ENCODE results near the gene RNF149. TPM values are rescaled to one million over a fixed set of nuclear protein-coding genes. Genes with fewer than 3 reads are reported as not detected.
"Not testable (repeated sequence)": the region's sequence is repeated elsewhere in the genome, so short reads cannot be mapped to it uniquely, and the experiment has no call there.

RNF149 gene
- total RNA-seq, 4 donors from 2014 or later = 22.7 to 100 (median 54.6) TPM

DNA sequence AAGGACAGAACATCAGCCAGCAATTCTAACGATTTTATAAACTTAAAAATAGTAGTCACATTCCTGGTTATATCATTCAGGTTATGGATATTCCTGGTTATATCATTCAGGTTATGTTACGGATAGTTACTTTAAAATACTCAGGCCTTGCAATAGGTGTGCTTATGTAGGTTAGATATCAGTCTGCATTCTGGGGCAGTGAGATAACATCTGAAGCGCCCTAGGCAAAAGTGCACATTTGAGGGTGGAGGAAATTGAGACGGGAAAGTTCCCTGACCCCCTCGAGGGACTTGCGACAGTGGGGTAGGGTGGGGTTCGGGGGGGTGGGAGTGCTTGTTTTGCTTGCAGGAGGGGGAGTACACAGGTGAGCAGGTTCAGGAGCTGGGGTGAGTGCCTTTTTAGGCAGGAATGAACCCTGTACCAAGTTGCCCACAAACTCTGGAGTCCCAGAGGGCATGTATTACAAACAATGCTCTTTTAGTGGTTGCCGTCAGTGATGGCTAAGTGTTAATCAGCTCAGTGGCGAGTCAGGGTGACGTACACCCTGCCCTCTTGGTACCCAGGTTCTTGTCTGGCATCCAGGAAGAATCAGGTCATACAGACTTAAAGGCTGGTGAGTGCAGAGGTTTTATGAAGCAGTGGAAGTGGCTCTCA is 47.0 kb upstream of the RNF149 start:
- H3K36me3 ChIP-seq = no peaks in the 10 kb centered on the region
- intact Hi-C loops (cut with DNase I; ENCODE audit: low total_unique reads) (no loop called here), in situ Hi-C loops (cut with MboI; ENCODE audit: low pct_ligation_motif_present in 1 of 4, low pct_unique_long_range_greater_than_20kb in 1 of 4, low sequenced_read_pairs in 3 of 4) (no loop called here)
- H3K4me3 ChIP-seq = no peak overlapping the region
- DNase-seq = no peak
- H3K27me3 ChIP-seq = no peaks in the 10 kb centered on the region
- no peaks in the 10 kb centered on the region for H3K9me3 ChIP-seq
- no peaks in the 10 kb centered on the region for H3K4me1 ChIP-seq
- no peak overlapping the region for H3K27ac ChIP-seq
- TF ChIP-seq POLR2AphosphoS5 (IDR thresholded peaks at IDR 0.05) (no peak), POLR2A (IDR thresholded peaks at IDR 0.05) (no peak), EP300 (IDR thresholded peaks at IDR 0.05; ENCODE audit: low read depth) (no peak)
- TF ChIP-seq, protein P1, sequence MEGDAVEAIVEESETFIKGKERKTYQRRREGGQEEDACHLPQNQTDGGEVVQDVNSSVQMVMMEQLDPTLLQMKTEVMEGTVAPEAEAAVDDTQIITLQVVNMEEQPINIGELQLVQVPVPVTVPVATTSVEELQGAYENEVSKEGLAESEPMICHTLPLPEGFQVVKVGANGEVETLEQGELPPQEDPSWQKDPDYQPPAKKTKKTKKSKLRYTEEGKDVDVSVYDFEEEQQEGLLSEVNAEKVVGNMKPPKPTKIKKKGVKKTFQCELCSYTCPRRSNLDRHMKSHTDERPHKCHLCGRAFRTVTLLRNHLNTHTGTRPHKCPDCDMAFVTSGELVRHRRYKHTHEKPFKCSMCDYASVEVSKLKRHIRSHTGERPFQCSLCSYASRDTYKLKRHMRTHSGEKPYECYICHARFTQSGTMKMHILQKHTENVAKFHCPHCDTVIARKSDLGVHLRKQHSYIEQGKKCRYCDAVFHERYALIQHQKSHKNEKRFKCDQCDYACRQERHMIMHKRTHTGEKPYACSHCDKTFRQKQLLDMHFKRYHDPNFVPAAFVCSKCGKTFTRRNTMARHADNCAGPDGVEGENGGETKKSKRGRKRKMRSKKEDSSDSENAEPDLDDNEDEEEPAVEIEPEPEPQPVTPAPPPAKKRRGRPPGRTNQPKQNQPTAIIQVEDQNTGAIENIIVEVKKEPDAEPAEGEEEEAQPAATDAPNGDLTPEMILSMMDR (IDR thresholded peaks at IDR 0.05) = no peak
- WGBS, 2 donors (ENCODE audit: low coverage in 1 of 2) = 76 to 87% methylated on average over 2 to 10 of the region's 10 CpGs

DNA sequence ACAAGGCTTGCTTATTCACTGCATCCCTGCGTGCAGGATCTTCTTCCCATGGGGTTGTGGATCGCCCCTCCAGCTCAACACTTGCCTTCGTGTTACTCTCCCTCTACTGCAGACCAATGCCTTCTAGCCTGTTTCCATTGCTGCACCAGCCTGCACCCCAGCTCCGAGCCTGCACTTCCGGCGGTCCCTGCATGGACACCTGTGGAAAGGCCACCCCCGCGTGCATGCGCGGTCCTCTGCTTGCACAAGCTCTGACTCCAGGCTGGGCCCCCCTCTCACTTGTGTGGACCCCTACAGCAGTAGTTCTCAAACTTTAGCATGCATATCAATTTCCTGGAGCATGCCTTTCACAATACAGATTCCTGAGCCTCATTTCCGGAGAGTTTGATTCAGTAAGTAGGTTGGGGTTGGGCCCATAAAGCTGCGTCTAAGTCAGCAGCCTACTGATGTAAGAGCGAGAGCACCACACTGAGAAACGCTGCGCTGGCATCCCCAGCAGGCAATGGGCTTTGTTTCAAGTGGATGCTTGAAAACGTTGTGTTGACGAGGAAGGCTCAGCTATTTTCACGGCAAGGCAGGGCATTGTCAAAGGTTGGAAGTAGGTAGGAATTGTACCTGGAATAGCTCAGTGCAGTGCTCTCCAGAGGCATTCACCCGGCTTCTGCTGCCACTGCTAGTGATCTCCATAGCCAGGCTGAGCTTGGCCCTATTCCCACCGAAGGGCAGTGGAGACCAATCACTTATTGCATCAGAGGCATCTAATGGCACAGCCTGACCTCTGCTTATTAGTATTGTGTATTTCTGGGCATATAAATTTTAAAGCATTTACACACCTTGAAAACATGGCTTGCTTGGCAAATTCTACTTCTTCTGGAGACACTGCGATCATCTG is 46.2 kb upstream of the RNF149 start:
- in situ Hi-C loops (cut with MboI; ENCODE audit: low pct_ligation_motif_present in 1 of 4, low pct_unique_long_range_greater_than_20kb in 1 of 4, low sequenced_read_pairs in 3 of 4) (no loop called here), intact Hi-C loops (cut with DNase I; ENCODE audit: low total_unique reads) (no loop called here)
- DNase-seq = no peak
- no peaks in the 10 kb centered on the region for H3K9me3 ChIP-seq
- no peak overlapping the region for H3K4me3 ChIP-seq
- 92 to 93% methylated on average over 10 to 21 of the region's 21 CpGs for WGBS, 2 donors (ENCODE audit: low coverage in 1 of 2)
- no peaks in the 10 kb centered on the region for H3K36me3 ChIP-seq
- no peaks in the 10 kb centered on the region for H3K4me1 ChIP-seq
- no peaks in the 10 kb centered on the region for H3K27me3 ChIP-seq
- H3K27ac ChIP-seq = no peak overlapping the region
- TF ChIP-seq EP300 (IDR thresholded peaks at IDR 0.05; ENCODE audit: low read depth) (no peak), POLR2AphosphoS5 (IDR thresholded peaks at IDR 0.05) (no peak), POLR2A (IDR thresholded peaks at IDR 0.05) (no peak)
- TF ChIP-seq, protein P1 (IDR thresholded peaks at IDR 0.05) = no peak

DNA sequence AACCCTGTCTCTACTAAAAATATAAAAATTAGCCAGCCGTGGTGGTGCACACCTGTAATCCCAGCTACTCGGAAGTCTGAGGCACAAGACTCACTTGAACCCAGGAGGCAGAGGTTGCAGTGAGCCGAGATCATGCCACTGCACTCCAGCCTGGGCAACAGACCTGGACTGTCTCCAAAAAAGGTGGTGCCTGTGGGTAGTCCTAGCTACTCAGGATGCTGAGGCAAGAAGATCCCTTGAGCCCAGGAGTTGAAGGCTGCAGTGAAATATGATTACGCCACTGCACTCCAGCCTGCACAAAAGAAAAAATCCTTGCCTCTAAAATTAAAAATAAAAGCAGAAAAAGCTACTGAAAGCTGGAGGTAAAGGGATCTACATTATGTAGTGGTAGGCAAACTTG is 44.1 kb upstream of the RNF149 start:
- in situ Hi-C loops (cut with MboI; ENCODE audit: low pct_ligation_motif_present in 1 of 4, low pct_unique_long_range_greater_than_20kb in 1 of 4, low sequenced_read_pairs in 3 of 4); H3K27me3 ChIP-seq; intact Hi-C loops (cut with DNase I; ENCODE audit: low total_unique reads); H3K36me3 ChIP-seq; H3K4me1 ChIP-seq; H3K4me3 ChIP-seq; H3K27ac ChIP-seq; DNase-seq; H3K9me3 ChIP-seq: not testable (repeated sequence)
- WGBS, 2 donors (ENCODE audit: low coverage in 1 of 2) = 88 to 98% methylated on average over 1 to 4 of the region's 4 CpGs

DNA sequence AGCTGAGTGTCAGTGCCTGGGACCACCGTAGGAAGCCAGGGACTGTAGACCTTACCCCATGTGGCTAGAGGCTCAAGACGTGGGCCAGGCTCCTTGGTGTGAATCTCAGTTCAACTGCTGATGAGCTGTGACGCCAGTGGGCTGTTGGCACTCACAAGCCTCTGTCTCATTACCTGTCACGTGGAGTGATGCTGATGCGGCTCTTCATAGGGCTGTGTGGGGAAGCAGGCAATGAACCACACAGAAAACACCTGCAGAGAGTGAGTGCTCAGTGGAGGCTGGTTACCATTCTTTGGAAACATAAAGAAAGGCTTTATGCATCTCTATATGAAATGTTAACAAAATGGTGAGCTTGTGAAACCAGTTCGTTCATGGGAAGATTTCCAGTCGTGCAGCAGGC is 42.7 kb upstream of the RNF149 start:
- WGBS, 2 donors (ENCODE audit: low coverage in 1 of 2) = 80% methylated on average over 7 of the region's 7 CpGs; no CpG with 5 or more reads in 1 of the 2 donors
- in situ Hi-C loops (cut with MboI; ENCODE audit: low pct_ligation_motif_present in 1 of 4, low pct_unique_long_range_greater_than_20kb in 1 of 4, low sequenced_read_pairs in 3 of 4) = no loop called here

More for the DNA sequence above, 42.7 kb upstream of the RNF149 start:
- no peaks in the 10 kb centered on the region for H3K4me1 ChIP-seq
- intact Hi-C loops (cut with DNase I; ENCODE audit: low total_unique reads) = no loop called here
- H3K27ac ChIP-seq = no peak overlapping the region
- no peaks in the 10 kb centered on the region for H3K27me3 ChIP-seq
- no peak overlapping the region for H3K4me3 ChIP-seq
- TF ChIP-seq POLR2AphosphoS5 (IDR thresholded peaks at IDR 0.05) = no peak
- TF ChIP-seq, protein P1 (IDR thresholded peaks at IDR 0.05) = no peak
- no peak for TF ChIP-seq EP300 (IDR thresholded peaks at IDR 0.05; ENCODE audit: low read depth)
- no peak for TF ChIP-seq POLR2A (IDR thresholded peaks at IDR 0.05)
- H3K9me3 ChIP-seq = no peaks in the 10 kb centered on the region
- no peak for DNase-seq
- H3K36me3 ChIP-seq = no peaks in the 10 kb centered on the region
